Vagina (tissue), 2 donors: ENCODE measurements around the gene UBE2E2. TPM values are rescaled to one million over a fixed set of nuclear protein-coding genes. Genes with fewer than 3 reads are reported as not detected.

Experiments
- DNase-seq, 2 donors: peaks; one replicate each; pipeline ENCODE4 v3.0.0-alpha.2; 2017; ENCODE audit errors: extremely low spot score in 2 of 2
- H3K27ac ChIP-seq: fragments of 200-600 bp; sonication (generic); one replicate; pipeline ENCODE4 v1.5.1; 2019
- H3K27me3 ChIP-seq: fragments of 200-600 bp; sonication (generic); one replicate; pipeline ENCODE4 v1.5.1; 2019
- H3K36me3 ChIP-seq, 2 donors: fragments of 200-600 bp; sonication (generic); one replicate each; pipeline ENCODE4 v1.5.1; 2017 to 2019
- H3K4me1 ChIP-seq: fragments of 200-600 bp; sonication (generic); one replicate; pipeline ENCODE4 v1.5.1; 2019
- H3K4me3 ChIP-seq, 2 donors: fragments of 200-600 bp; sonication (generic); 1 replicate in 1 of 2; 2 replicates in 1 of 2; pipeline ENCODE4 v1.5.1; 2016 to 2019
- H3K9me3 ChIP-seq: fragments of 200-600 bp; sonication (generic); one replicate; pipeline ENCODE4 v1.5.1; 2019
- POLR2A ChIP-seq, 2 donors: fragments of 450-650 bp; IDR thresholded peaks; one replicate each; pipeline ENCODE4 v1.6.1; 2017; ENCODE audit warnings: antibody characterized with exemption in 2 of 2, mild to moderate bottlenecking in 2 of 2, moderate library complexity in 2 of 2
- POLR2AphosphoS5 ChIP-seq, 2 donors: sonication (generic); formaldehyde crosslinking; IDR thresholded peaks; one replicate each; pipeline ENCODE4 v1.9.0; 2017; ENCODE audit warnings: antibody characterized with exemption in 2 of 2, mild to moderate bottlenecking in 2 of 2, low read depth in 1 of 2; ENCODE audit not compliant: insufficient read depth in 1 of 2
- intact Hi-C: fragments of 100-400 bp; cut with DNase I; formaldehyde crosslinking; loops from one replicate; pipeline ENCODE4 v1.15.1; 2023
- total RNA-seq: library from RNA; depleted of rRNA; stranded (reverse); fragments of >200 nt; gene quantifications from one replicate; pipeline ENCODE4 v1.2.3, GENCODE V29; 2016
- TF ChIP-seq, protein P1 (sequence below), 3 experiments: fragments of 450-650 bp in 2 of 3; fragments of 200-600 bp in 1 of 3; sonication (generic) in 1 of 3; IDR thresholded peaks; one replicate each; pipeline ENCODE4 v1.5.1; 2017 to 2019; ENCODE audit warnings: antibody characterized with exemption in 3 of 3, mild to moderate bottlenecking in 2 of 3, moderate library complexity in 2 of 3

UBE2E2 gene
- 31.2 TPM for total RNA-seq

- Histone ChIP-seq H3K27ac (peak within 1 kb of the TSS; percentile 88), H3K4me3 (peak within 1 kb of the TSS; percentile 85 to 95), H3K27me3 (no peaks in the 10 kb centered on the region), H3K9me3 (no peaks in the 10 kb centered on the region), H3K4me1 (peaks cover 15% of the 10 kb centered on the region), H3K36me3 (no peaks in the 10 kb centered on the region)
- intact Hi-C loops = loop anchor here (10.0 kb wide), 1 partner anchor 602 kb away; the partner anchor contains the start of gene UBE2E1
- TF ChIP-seq, protein P1, sequence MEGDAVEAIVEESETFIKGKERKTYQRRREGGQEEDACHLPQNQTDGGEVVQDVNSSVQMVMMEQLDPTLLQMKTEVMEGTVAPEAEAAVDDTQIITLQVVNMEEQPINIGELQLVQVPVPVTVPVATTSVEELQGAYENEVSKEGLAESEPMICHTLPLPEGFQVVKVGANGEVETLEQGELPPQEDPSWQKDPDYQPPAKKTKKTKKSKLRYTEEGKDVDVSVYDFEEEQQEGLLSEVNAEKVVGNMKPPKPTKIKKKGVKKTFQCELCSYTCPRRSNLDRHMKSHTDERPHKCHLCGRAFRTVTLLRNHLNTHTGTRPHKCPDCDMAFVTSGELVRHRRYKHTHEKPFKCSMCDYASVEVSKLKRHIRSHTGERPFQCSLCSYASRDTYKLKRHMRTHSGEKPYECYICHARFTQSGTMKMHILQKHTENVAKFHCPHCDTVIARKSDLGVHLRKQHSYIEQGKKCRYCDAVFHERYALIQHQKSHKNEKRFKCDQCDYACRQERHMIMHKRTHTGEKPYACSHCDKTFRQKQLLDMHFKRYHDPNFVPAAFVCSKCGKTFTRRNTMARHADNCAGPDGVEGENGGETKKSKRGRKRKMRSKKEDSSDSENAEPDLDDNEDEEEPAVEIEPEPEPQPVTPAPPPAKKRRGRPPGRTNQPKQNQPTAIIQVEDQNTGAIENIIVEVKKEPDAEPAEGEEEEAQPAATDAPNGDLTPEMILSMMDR (IDR thresholded peaks at IDR 0.05) = no peak
- peak in 1 of 2 donors; percentile 86 for TF ChIP-seq POLR2A (IDR thresholded peaks at IDR 0.05)
- peak in 1 of 2 donors; percentile 20 for TF ChIP-seq POLR2AphosphoS5 (IDR thresholded peaks at IDR 0.05; ENCODE audit: insufficient read depth in 1 of 2, low read depth in 1 of 2)
- DNase-seq = no peak
Observed at GRCh38 chr3:23202921-23203707, at the start of gene UBE2E2. Gene UBE2E2 (plus strand): TSS chr3:23203327.

- TF ChIP-seq, protein P1 (IDR thresholded peaks at IDR 0.05) = no peak
- no peak for TF ChIP-seq POLR2AphosphoS5 (IDR thresholded peaks at IDR 0.05; ENCODE audit: insufficient read depth in 1 of 2, low read depth in 1 of 2)
- no peak for TF ChIP-seq POLR2A (IDR thresholded peaks at IDR 0.05)
- Histone ChIP-seq H3K9me3 (no peaks in the 10 kb centered on the region), H3K4me3 (no peak overlapping the region), H3K36me3 (no peaks in the 10 kb centered on the region), H3K27ac (no peak overlapping the region), H3K27me3 (no peaks in the 10 kb centered on the region), H3K4me1 (no peaks in the 10 kb centered on the region)
- intact Hi-C loops = no loop called here
- no peak for DNase-seq
Observed at GRCh38 chr3:23153436-23153835, 49.7 kb upstream of the UBE2E2 start.

DNA sequence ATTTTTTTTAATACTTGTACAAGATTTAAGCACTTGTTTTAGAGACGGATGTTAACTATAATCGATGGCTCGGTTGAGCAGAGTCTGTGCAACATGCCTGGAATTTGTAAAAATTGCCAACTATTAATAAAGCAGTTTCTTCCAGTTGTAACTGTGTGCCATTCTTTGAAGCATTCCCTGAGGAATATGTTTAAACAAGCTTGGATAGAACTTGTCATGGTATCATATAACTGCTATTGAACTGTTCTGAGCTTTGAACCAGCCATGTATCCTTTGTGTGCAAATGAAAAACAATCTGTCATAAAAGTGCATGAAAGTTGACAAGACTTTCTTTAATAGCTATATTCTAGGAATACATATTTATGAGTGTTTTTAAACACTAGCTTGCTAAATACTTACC is 45.8 kb upstream of the UBE2E2 start:
- no peaks in the 10 kb centered on the region for H3K27me3 ChIP-seq
- no peak overlapping the region for H3K4me3 ChIP-seq
- H3K4me1 ChIP-seq = no peaks in the 10 kb centered on the region
- H3K9me3 ChIP-seq = no peaks in the 10 kb centered on the region
- DNase-seq = no peak
- no peaks in the 10 kb centered on the region for H3K36me3 ChIP-seq
- TF ChIP-seq POLR2A (IDR thresholded peaks at IDR 0.05) (no peak), POLR2AphosphoS5 (IDR thresholded peaks at IDR 0.05; ENCODE audit: insufficient read depth in 1 of 2, low read depth in 1 of 2) (no peak)
- TF ChIP-seq, protein P1 (IDR thresholded peaks at IDR 0.05) = no peak
- no peak overlapping the region for H3K27ac ChIP-seq
- intact Hi-C loops = no loop called here

GRCh38 chr3:23159929-23160328 is 43.2 kb upstream of the UBE2E2 start:
- intact Hi-C loops = no loop called here
- Histone ChIP-seq H3K27me3 (no peaks in the 10 kb centered on the region), H3K9me3 (no peaks in the 10 kb centered on the region), H3K4me3 (no peak overlapping the region), H3K36me3 (no peaks in the 10 kb centered on the region), H3K27ac (no peak overlapping the region), H3K4me1 (no peaks in the 10 kb centered on the region)
- DNase-seq = no peak
- TF ChIP-seq, protein P1 (IDR thresholded peaks at IDR 0.05) = no peak
- peak in 1 of 2 donors; percentile 51 for TF ChIP-seq POLR2AphosphoS5 (IDR thresholded peaks at IDR 0.05; ENCODE audit: insufficient read depth in 1 of 2, low read depth in 1 of 2)
- no peak for TF ChIP-seq POLR2A (IDR thresholded peaks at IDR 0.05)

DNA sequence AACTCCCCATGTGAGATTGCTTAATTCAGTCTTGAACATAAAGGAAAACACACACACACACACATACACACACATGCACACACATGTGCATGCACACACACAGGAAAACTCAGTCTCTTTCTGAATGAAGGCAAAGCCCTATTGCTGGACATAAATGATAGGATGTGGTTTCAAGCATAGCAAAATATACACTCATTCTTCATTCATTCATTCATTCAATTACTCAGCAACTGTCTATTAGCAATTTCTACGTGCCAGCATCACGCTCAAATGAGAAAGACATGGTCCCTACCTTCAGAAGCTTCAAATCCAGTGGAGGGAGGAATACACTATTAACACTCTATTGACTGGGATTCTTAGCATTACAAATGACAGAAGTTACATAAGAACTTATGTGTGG is 41.8 kb upstream of the UBE2E2 start:
- no peaks in the 10 kb centered on the region for H3K9me3 ChIP-seq
- no peaks in the 10 kb centered on the region for H3K4me1 ChIP-seq
- TF ChIP-seq POLR2AphosphoS5 (IDR thresholded peaks at IDR 0.05; ENCODE audit: insufficient read depth in 1 of 2, low read depth in 1 of 2) (no peak), POLR2A (IDR thresholded peaks at IDR 0.05) (no peak)
- TF ChIP-seq, protein P1 (IDR thresholded peaks at IDR 0.05) = no peak
- no peak overlapping the region for H3K4me3 ChIP-seq
- no peak for DNase-seq
- H3K36me3 ChIP-seq = no peaks in the 10 kb centered on the region
- H3K27ac ChIP-seq = no peak overlapping the region
- intact Hi-C loops = no loop called here
- H3K27me3 ChIP-seq = no peaks in the 10 kb centered on the region
